HFFc6 (cell line): ENCODE measurements around the gene TYMS. TPM values are rescaled to one million over a fixed set of nuclear protein-coding genes. Genes with fewer than 3 reads are reported as not detected.

Experiments used
- DNase-seq: peaks from one replicate; pipeline ENCODE4 v3.0.0-alpha.2; 2018
- H3K27ac Mint-ChIP-seq: 2 replicates; pipeline ENCODE4 v1.8.0; 2020; ENCODE audit warnings: mild to moderate bottlenecking, mixed read lengths
- H3K27me3 Mint-ChIP-seq: 2 replicates; pipeline ENCODE4 v1.8.0; 2021; ENCODE audit warnings: mild to moderate bottlenecking, moderate library complexity, mixed read lengths; ENCODE audit not compliant: insufficient read depth
- H3K36me3 Mint-ChIP-seq: 2 replicates; pipeline ENCODE4 v1.8.0; 2021; ENCODE audit warnings: low read depth, mixed read lengths
- H3K4me1 Mint-ChIP-seq: 2 replicates; pipeline ENCODE4 v1.8.0; 2020; ENCODE audit warnings: low read depth, mixed read lengths
- H3K4me3 Mint-ChIP-seq: 2 replicates; pipeline ENCODE4 v1.8.0; 2020; ENCODE audit warnings: mild to moderate bottlenecking, moderate library complexity, mixed read lengths
- H3K9me3 Mint-ChIP-seq: 2 replicates; pipeline ENCODE4 v1.8.0; 2020; ENCODE audit warnings: mild to moderate bottlenecking, mixed read lengths
- CTCF ChIP-seq: fragments of 200-600 bp; sonication (generic); IDR thresholded peaks from 2 replicates; pipeline ENCODE4 v1.5.0; 2021; ENCODE audit warnings: antibody characterized with exemption, mild to moderate bottlenecking
- total RNA-seq, 6 experiments: library from RNA; stranded (reverse); fragmentation: NEBNext Ultra II Directional; extraction: Animal tissue kit (Norgen Biotek cat#: 25700); gene quantifications; 2 replicates in 1 of 6; 3 replicates in 5 of 6; pipeline ENCODE4 v1.2.3, GENCODE V29; 2021

Gene TYMS
- total RNA-seq, 6 experiments from 2014 or later: 88.6 to 179 (median 153) TPM

GRCh38 chr18:682833-683232 is 25.4 kb downstream of the TYMS start:
- Mint-ChIP-seq H3K36me3 (peaks cover 8% of the 10 kb centered on the region; the same call in 1 of the 2 replicates), H3K9me3 (no peaks in the 10 kb centered on the region), H3K27ac (no peak overlapping the region), H3K4me1 (no peaks in the 10 kb centered on the region), H3K4me3 (no peak overlapping the region), H3K27me3 (peaks cover 5% of the 10 kb centered on the region)
- DNase-seq: no peak
- no peak for TF ChIP-seq CTCF

- Mint-ChIP-seq H3K4me3 (no peak overlapping the region), H3K4me1 (no peaks in the 10 kb centered on the region), H3K27ac (no peak overlapping the region), H3K27me3 (peaks cover 5% of the 10 kb centered on the region), H3K36me3 (peaks cover 8% of the 10 kb centered on the region; the same call in 1 of the 2 replicates), H3K9me3 (no peaks in the 10 kb centered on the region)
- DNase-seq: no peak
- no peak for TF ChIP-seq CTCF
Measured at GRCh38 chr18:683531-683930, 26.1 kb downstream of the TYMS start.

DNA sequence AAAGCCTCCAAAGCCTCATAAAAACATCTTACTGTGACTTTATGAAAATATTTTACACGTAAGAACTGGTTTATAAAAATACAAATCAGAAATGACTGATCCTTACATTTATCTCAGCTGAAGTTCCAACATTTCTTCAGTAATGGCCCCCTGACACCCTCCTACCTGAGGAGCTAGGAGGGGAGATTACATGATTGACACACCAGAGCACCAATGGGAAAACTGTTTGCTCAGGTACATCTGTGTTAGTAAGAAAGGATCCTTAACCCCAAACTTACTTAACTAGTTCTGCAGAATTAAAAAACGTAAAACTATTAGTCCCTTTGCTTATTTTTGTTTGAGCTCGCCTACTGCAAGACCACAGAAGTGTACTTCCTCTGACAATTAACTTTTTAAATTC is 28.0 kb downstream of the TYMS start:
- H3K27me3 Mint-ChIP-seq: peaks cover 4% of the 10 kb centered on the region
- no peak overlapping the region for H3K27ac Mint-ChIP-seq
- no peaks in the 10 kb centered on the region for H3K4me1 Mint-ChIP-seq
- DNase-seq: no peak
- no peaks in the 10 kb centered on the region for H3K9me3 Mint-ChIP-seq
- no peak for TF ChIP-seq CTCF
- H3K36me3 Mint-ChIP-seq: peaks cover 4% of the 10 kb centered on the region; the same call in 1 of the 2 replicates
- H3K4me3 Mint-ChIP-seq: no peak overlapping the region

DNA sequence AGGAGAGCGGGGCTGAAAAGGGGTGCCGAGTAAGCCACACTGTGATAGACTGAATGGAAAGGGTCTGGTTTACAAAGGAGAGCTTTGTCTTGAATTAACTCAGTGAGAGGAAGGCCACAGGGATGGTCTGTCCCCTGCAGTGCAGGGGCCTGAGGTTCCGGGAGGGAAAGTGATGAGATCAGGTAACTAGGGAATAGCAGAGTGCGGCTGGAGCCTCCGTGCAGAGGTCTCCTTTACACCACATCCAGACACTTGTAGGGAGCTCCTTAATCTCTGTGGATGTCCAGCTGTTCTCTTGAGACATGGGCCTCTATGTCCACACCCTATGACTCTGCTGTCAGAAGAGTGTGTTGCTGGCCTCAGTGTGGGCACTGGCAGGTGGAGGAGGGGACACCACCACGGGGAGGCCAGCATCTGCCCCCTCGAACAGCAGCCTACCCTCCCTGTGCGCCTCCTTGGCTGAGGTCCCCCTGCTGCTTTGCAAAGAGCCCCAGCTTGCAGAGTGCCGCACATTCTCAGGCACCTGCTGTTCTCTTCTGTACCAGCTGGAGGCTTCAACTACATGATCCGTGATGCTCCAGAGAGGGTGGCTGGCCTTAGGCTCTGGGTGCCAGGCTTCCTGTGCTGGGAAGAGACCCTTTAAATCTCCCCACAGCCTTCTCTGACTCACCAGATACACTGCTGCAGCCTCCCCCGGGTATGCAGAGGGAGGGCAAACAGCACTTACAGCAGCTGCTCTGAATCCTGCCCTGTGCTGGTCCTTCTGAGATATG is 29.1 kb downstream of the TYMS start:
- Mint-ChIP-seq H3K9me3 (no peaks in the 10 kb centered on the region), H3K4me3 (no peak overlapping the region), H3K36me3 (peaks cover 4% of the 10 kb centered on the region; the same call in 1 of the 2 replicates), H3K27ac (no peak overlapping the region), H3K4me1 (no peaks in the 10 kb centered on the region), H3K27me3 (peaks cover 3% of the 10 kb centered on the region; the same call in 1 of the 2 replicates)
- DNase-seq: no peak
- TF ChIP-seq CTCF: no peak

GRCh38 chr18:688323-688722 is 30.9 kb downstream of the TYMS start:
- H3K4me3 Mint-ChIP-seq: no peak overlapping the region
- DNase-seq: no peak
- no peak for TF ChIP-seq CTCF
- H3K27me3 Mint-ChIP-seq: peaks cover 3% of the 10 kb centered on the region; the same call in 1 of the 2 replicates
- H3K4me1 Mint-ChIP-seq: no peaks in the 10 kb centered on the region
- H3K36me3 Mint-ChIP-seq: peaks cover 10% of the 10 kb centered on the region; the same call in 1 of the 2 replicates
- no peaks in the 10 kb centered on the region for H3K9me3 Mint-ChIP-seq
- H3K27ac Mint-ChIP-seq: no peak overlapping the region
